GM19452 (cell line): Measurements from ENCODE around the gene WWC2.

ENCODE experiments used
- ATAC-seq: cut with Tn5 transposase; IDR thresholded peaks from one replicate; pipeline ENCODE4 v1.9.1; 2021; ENCODE audit not compliant: unreplicated experiment

Gene WWC2

DNA sequence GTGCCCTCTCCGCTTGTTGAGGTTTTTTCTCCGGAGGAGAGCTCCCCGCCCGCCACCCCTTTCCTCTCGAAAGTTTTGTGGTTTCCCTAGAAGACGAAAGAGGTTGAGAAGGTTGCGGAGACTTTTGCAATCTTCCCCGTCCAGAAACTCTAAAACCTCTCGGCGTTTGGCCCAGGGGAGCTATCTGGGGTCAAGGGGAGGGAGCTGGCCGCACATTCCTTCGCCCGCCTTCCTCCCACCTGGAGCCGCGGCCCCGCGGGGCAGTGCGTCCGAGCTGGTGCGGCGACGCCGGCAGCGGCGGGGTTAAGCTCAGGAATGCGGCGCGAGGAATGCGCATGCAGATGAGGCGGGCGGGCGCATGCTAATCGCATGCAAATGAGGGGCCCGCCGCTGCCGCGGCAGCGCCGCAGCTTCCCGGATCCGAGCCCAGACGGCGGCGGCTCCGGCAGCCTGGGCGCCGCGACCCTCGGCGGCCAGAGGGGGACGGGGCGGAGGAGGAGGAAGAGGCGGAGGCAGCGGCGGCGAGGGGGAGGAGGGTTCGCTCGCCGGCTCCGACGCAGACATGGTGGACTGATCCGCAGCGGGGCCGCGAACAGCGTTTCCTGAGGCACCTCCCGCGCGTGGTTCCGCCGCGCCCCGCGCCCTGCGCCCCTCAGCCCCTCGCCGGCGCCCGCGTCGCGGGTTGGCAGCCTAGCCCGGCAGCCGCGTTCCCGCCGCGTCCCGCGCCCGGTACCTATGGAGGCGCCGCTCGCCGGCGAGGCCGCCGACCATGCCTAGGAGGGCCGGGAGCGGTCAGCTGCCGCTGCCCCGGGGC lies at the start of gene WWC2:
TSS of gene WWC2 (plus strand) at position 535 of the 814 bp plus-strand sequence. CDS start at position 770, 235 bp downstream.
- ATAC-seq = peak; percentile 70

DNA sequence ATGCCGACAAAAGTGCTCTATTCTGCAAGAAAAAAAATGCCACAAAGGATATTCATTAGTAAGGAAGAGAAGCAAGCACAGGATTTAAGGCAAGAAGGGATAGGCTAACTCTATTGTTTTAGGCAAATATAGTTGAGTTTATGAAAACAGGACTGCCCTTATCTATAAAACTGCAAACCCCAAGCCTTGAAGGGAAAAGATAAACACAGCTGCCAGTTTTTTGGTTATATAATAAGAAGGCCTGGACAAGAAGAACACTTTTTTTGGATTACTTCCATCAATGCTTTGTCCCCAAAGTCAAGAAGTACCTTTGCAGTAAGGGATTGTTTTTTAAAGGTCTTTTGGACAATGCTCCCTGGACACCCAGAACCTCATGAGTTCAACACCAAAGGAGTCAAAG lies 45.4 kb upstream of the WWC2 start:
- no peak for ATAC-seq

DNA sequence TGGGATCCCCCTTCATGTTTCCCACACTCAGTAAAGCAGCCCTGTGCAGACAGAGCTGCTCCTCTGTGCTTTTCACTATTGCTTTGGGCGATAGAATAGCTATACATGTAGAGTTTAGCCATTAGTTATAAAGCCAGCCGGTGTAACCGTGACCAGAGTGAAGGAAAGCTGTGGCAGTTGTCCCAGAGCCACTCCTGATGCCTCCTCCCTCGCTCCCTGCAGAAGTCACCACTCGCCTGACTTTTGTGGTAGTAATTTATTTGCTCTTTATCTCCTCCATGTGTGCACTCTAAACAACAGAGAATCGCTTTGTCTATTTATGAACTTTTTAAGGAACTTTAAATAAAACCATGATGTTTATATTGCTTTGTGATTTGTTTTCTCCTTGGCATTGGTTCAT lies 41.8 kb upstream of the WWC2 start:
- no peak for ATAC-seq

DNA sequence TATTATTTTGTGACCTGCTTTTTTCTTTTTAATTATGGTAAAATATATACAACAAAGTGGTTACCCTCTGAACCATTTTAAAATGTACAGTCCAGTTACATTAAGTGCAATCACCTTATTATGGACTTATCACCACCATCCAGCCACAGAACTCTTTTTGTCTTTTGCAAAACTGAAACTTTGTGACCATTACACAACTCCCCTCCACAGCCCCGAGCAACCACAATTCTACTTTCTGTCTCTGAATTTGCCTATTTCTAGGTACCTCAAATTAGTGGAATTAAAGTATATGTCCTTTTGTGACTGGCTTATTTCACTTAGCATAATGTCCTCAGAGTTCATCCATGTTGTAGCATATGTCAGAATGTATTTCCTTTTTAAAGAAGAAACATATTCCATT lies 39.3 kb upstream of the WWC2 start:
- no peak for ATAC-seq

DNA sequence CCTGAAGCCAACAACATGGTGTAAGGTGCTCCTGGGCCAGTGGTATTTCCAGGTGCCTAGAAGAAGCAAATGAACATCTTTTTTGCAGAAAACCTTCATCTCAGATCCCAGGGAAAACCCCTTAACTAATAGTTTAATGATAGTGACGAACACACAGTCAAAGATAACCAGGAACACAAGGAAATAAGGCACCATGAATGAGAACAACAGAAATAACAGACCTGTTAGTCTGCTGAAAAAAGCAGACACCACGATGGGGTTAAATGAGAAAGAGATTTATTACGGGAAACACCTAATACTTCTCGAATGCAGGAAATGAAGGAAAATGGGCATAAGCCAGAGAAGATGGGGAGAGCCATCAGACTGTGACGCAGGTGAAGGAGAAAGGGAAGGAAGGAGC lies 30.6 kb upstream of the WWC2 start:
- ATAC-seq = no peak

DNA sequence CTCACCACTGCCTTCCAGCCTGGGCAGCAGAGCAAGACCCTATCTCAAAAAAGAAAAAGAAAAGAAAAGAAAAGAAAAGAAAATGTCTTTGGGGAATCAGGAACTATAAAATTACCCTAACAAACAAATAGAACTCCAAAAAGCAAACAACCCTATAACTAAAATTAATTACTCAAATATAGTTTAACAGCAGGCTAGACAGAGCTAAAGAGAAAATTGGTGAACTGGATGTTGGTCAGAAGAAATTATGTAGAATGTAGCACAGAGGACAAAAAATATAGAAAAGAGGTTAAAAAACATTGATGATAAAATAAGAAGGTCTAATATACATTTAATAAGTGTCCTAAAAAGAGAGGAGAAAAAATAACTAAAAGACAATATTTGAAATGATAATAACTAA lies 27.8 kb upstream of the WWC2 start:
- ATAC-seq = no peak

DNA sequence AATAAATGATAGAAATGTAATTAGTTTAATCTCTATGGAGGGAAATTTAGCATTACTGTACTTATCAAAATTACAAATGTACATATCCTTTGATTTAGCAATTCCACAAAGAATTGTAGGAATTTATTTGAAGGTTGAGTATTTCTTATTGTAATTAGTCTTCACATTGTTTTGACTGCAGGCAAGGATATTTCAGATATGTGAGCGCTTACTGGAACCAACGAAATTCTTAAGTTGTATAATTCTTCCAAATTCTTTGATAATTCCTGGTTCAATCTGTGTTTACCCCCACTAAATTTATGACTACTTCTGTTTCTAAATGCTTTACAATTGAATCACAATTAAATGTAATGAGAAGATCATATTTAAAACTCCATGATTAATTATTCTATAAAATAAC lies 26.9 kb upstream of the WWC2 start:
- no peak for ATAC-seq

DNA sequence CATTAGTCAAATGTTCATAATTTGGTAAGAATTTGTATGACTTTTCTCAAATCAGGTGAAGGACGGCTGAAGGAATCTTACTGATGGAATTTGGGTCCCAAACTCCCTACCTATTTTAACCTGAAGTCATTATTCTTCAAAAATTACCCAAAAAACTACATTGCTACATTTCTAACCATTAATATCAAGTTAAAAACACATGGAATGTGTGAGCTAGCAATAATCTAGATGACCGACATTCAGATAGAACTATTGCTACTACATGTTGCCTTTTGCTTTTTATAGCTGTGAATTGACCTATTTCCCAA lies 25.3 kb upstream of the WWC2 start:
- no peak for ATAC-seq

DNA sequence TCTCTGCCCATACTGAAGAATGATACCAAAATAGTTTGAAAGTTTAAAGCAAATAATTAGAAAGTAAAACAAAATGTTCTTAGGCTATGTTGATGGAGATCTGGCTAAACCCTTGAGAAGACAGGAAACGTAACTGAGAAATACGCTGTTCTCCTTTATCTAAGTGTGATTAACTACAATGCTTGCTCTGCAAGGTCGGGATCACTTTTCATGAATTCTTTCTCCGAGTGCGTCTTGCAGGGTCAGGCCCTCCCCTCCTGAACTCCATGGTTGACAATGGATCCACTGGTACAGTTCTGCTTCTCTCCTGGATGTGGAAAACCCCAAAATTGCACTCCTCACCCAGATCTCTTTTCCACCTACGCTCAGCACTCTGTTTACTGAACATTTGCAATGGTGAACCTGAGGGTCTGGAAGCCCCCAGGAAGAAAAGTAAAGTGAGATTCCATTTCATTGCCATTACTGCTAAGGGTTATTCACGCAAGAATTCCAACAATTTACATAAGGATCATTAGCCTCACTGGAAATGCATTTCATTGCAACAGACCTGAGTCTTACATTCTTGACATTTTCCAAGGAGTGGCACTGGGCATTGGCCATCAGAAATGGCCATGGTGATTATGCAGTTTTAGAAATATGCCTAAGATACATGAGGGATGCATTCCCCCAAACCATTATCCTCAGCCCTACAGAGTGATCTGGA lies 24.6 kb upstream of the WWC2 start:
- no peak for ATAC-seq

DNA sequence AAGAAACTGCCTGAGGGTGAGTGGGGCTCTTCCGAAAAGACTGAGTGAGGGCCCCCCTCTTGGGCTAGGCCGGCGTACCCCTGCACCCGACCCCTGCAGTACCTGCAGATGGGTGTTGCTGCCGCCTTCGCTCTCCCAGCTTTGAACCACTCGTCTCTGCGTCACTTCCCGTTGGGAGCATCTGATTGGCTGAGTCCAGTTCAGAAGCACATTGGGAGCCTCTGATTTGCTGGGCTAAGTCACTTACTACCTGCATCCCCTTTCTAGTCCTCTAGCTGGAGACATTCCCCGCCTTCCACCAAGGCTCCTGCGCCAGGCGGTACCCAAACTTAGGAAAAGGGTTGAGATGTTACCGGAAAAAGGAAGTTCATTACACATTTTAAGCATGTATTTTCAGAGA lies 20.4 kb upstream of the WWC2 start:
- no peak for ATAC-seq

DNA sequence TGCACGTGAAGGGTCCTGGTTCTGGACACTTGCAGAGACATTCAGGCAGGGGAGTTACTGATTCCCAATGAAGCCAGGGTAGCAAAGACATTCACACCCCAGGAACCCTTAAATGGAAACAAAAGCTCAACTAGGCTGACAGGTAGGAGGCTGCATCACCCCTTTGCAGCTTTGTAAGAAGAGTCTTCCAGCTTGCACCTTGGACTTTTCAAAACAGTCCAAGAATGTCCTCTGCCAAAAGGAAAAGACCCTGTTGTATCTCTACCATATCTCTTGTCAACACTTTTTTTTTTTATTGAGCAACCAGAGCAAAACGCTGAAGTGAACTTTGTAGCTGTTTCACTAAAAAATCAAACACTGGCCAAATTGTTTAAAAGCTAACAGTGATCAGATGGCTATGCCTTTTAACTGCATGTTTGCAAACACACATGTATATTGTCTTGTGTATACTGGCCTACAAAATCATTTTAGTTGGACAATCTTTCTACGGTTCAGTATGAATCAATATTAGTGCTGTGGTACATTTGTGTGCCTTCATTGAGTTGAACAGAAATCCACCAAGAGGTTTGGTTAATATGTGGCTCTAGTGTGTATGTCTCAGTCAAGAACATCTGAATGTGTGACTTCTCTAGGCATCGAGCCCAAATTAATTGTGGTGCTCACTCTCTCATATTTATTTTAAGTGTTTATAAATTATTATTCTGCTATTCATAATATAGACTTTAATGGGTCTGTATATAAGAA lies 18.5 kb upstream of the WWC2 start:
- no peak for ATAC-seq

DNA sequence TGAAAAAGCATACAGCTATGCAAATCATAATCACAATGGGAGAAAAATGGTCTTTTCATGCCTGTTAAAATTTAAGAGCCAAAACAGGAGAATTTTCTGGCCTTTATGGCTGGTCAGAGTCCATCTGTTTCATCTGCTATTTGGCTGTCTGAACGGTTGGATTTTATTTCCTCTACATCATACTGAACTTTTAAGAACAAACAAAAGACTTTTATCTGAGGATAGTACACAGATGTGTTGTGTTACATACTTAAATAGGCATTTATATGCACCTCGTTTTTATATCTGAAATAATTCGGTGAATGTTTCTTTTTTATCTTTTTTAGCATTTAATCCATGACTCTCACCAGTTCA lies 18.0 kb upstream of the WWC2 start:
- no peak for ATAC-seq

DNA sequence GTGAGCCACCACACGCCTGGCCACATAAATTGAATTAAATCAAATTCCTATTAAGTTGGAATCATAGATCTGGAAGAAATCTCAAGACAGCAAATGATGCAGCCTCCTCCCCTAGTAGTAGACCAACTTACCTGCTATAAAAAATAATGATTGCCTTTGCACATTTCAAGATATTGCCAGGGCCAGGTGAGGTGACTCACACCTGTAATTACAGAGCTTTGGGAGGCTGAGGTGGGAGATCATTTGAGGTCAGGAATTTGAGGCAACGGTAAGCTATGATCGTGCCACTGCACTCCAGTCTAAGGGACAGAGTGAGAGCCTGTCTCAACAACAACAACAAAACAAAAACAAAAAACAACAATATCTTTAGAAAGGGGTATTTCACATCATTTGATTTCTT lies 17.0 kb upstream of the WWC2 start:
- no peak for ATAC-seq

DNA sequence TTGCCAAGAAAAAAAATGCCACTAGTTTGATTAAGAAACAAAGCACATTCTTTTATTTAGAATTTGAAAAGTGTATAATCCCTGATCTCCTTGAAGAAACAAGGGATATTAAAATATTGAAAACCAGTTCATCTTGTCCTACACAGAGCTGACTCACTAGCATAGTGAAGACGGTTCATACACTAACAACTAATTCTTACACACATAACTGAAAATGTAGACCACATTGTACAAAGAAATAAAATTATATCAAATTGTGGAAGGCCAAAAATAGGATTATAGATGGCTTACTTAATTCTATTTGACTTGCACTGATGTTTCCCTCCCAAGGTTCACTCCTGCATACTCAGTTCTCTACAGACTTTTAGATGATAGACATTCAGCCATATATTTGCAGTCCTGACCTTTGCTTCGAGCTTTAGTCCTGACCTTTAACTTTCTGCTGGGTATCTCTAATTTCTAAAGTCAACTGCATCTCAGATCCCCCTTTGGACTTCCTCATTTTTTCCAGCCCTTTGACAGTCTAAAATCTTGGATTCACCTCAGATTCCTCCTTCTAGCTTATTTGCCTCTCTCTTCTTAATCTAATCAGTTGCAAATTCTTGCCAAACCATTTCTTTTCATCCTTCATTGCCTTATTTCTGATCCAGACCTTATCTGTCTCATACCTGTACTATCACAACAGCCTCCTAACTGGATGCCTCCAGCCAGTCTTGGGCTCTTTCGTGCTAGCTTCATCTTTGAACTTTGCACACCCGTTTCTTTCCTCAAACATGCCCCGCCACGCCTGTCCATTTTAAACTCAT lies 4.5 kb upstream of the WWC2 start:
- ATAC-seq = no peak

DNA sequence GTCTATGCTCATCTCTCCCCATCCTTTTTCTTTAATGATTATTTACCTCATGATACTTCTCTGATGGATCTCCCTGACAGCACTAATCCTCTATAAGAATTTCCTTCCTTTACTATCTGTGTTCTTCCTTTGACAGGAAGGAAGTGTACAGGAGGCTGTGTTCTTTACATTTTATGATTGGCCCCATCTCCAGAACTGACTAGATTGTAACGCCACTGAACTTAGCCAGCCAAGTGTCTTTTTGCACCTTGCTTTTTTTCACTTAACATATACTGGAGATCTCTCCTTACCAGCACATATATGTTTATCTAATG lies 3.9 kb upstream of the WWC2 start:
- ATAC-seq = no peak

DNA sequence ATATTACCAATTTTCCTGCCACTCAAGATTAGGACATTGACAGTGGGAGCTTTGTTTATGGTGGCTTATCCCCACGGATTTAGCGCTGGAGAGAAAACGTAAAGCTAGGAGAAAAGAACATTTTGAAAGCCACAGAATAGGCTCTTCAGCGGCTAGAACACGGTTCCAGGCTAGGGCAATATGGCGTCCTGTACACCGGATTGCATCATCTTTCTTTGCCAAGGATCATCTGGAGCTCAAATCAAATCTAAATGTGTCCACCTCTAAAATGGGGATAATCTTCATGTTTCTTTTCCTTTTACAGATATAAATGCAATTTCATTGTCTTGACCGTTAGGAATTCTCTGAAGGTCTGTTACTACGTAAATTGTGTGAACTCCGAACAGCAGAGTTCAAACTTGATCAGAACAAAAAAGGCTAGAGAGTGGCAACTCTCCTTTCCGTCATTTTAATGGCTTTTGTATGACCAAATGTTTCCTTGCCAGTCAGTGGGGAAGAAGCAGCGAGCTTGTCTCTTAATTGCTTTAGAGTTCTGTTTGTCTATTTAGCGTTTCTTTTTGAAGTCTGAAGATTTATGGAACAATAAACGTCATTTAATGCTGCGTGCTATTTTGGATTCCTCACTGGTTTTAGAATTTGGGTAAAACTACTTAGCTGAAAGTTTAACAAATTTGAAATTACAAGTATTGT lies 2.6 kb upstream of the WWC2 start:
- no peak for ATAC-seq

DNA sequence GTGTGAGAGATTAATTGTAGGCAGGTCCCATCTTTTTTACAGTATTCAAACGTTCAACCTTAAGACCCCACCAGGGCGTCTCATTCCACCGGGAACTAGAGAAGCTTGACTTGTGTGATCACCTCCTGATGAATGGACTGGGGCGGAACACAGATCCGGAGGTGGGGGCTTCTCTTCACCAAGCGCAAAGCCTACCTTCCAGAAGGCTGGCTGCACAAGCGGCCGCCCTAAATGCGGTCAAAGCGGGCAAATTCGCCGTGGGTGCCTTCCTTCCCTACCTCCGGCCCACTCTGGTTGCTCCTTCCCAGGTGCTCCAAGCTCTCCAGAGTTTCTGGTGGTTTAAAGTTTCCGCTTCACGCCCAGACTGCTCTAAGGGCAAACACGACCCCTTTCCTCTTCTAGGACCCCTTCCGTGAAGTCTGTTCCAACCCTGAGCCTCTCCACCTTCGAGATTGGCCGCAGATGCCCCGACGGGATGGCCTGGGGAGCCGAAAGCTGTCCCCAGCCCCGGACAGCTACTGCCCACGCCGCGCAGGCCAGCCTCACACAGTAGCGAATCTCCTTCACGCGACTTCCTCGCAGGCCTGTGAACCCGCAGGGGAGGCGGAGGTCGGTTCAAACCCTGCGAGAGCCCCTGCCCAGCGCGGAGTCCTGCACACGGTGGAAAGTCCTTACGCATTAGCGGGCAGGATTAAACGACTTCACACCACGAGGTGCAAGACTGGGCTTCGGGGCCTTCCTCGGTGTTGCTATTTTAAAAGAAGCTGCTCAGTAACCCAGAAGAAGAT lies 1.6 kb upstream of the WWC2 start:
- ATAC-seq = no peak

DNA sequence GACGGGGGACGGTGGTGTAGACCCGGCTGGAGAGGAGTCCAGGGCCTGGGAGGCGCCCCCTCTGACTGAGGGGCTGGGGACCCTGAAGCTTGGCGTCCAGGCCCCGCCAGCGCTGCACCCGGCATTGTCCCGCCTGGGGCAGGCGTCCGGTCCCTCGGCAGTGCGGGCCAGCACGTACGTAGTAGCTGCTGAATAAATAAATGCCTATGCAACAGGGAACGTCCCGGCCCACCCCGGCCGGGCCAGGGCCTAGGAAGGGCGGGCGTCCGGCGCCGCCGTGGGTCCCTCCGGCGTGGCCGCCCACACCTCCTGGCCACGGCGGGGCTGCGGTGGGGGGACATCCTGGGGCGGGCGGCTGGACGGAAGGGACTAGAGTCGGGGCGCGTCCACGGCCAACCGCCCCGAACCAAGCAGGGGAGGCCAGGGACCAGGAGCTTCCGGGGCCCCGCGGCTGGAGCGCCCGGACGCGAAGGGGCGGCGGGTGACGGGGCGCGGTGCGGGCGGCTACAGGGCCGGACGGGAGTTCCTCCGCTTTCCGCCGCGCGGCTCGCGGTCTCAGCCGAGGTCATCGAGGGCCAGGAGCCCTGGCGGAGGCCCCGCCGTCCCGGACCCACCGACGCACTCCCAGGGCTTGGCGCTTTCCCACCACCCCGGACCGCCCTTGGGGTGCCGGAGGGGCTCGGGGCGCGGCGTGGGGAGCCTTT lies 886 bp upstream of the WWC2 start:
- ATAC-seq = peak; percentile 41

DNA sequence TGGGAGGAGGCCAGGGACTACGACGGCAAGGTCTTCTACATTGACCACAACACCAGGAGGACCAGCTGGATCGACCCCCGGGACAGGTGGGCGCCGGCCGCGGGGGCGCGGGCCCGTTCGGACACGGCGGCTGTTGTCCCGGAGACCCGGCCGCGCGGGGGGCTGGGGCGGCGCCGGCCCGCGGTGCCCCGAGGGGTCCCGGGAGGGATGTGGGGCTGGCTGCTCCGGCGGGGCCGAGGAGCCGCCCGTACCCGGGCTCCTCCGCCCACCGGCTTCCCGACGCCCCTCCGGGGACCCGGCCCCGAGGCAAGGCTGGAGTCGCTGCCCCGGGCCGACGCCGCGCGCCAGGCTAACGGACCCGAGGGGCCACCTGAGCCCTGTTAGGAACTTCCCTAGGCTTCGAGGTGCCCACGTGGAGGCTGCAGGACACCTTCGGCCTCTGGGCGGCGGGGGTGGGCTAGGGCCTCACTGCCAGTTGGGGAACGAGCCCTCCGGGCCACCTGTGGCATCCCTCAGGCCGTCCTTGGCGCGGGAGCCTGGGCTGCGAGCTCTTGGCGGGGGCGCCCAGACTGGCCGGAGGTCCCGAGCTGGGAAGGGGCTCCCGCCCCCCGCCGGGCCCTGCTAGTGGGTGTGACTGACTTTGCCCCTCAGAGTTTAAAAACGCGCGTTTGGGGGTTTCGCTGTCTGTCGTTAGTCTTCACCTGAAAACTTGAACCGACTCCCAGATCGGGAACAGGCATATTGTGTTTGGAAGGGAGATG lies 660 bp downstream of the WWC2 start:
- ATAC-seq = no peak
